HepG2 (cell line): ENCODE data around the gene POU6F1. TPM values are rescaled to one million over a fixed set of nuclear protein-coding genes. Genes with fewer than 3 reads are reported as not detected.
A peak's percentile ranks its signal among the peaks of the same experiment; 100 is the strongest.

ENCODE experiments used
- FOXJ3 ChIP-seq: sonication (generic); formaldehyde crosslinking; IDR thresholded peaks from 2 replicates; pipeline ENCODE4 v1.4.0; 2020; ENCODE audit warnings: missing genetic modification reagents, mild to moderate bottlenecking, borderline replicate concordance
- KDM5B ChIP-seq: sonication (generic); formaldehyde crosslinking; IDR thresholded peaks from 2 replicates; pipeline ENCODE4 v1.4.0; 2020; ENCODE audit warnings: missing genetic modification reagents, mild to moderate bottlenecking, borderline replicate concordance
- KLF13 ChIP-seq: sonication (generic); formaldehyde crosslinking; IDR thresholded peaks from 2 replicates; pipeline ENCODE4 v1.4.0; 2020; ENCODE audit warnings: mild to moderate bottlenecking, missing genetic modification reagents
- PBX3 ChIP-seq: sonication (generic); formaldehyde crosslinking; IDR thresholded peaks from 2 replicates; pipeline ENCODE4 v1.8.1; 2023; ENCODE audit warnings: missing genetic modification reagents, inconsistent platforms, borderline replicate concordance
- ZNF230 ChIP-seq: sonication (generic); formaldehyde crosslinking; IDR thresholded peaks from 2 replicates; pipeline ENCODE4 v1.4.0; 2020; ENCODE audit warnings: mild to moderate bottlenecking, missing genetic modification reagents
- ZNF292 ChIP-seq: sonication (generic); formaldehyde crosslinking; IDR thresholded peaks from 2 replicates; pipeline ENCODE4 v1.8.1; 2022; ENCODE audit warnings: mild to moderate bottlenecking, low read depth, missing genetic modification reagents, borderline replicate concordance
- ZNF3 ChIP-seq: IDR thresholded peaks from 2 replicates; pipeline ENCODE4 v1.7.0; 2017; ENCODE audit warnings: inconsistent platforms
- ZNF484 ChIP-seq: sonication (generic); formaldehyde crosslinking; IDR thresholded peaks from 2 replicates; pipeline ENCODE4 v1.5.1; 2020; ENCODE audit warnings: mild to moderate bottlenecking, low read depth, missing genetic modification reagents, borderline replicate concordance
- ZNF563 ChIP-seq: sonication (generic); formaldehyde crosslinking; IDR thresholded peaks from 2 replicates; pipeline ENCODE4 v1.8.0; 2022; ENCODE audit warnings: mild to moderate bottlenecking, moderate library complexity, missing genetic modification reagents
- ZNF572 ChIP-seq: sonication (generic); formaldehyde crosslinking; IDR thresholded peaks from 2 replicates; pipeline ENCODE4 v1.5.1; 2020; ENCODE audit warnings: mild to moderate bottlenecking, missing genetic modification reagents
- ZNF605 ChIP-seq: sonication (generic); formaldehyde crosslinking; IDR thresholded peaks from 2 replicates; pipeline ENCODE4 v1.8.0; 2022; ENCODE audit warnings: mild to moderate bottlenecking, missing genetic modification reagents
- ZNF816 ChIP-seq: sonication (generic); formaldehyde crosslinking; IDR thresholded peaks from 2 replicates; pipeline ENCODE4 v1.8.0; 2022; ENCODE audit warnings: missing genetic modification reagents, mild to moderate bottlenecking, borderline replicate concordance
- polyA plus RNA-seq, 8 experiments: library from polyadenylated mRNA; depleted of rRNA in 3 of 8; stranded (reverse) in 7 of 8; unstranded in 1 of 8; fragments of >200 nt; fragmentation: Illumina TruSeq in 4 of 8; extraction: Trizol in 4 of 8; gene quantifications; 2 replicates each; pipeline versions ENCODE4 v1.2.1 to v1.2.3, GENCODE V29; 2011 to 2016; ENCODE audit warnings: low read depth in 4 of 8, missing spikeins in 1 of 8, mixed read lengths in 1 of 8; ENCODE audit not compliant: insufficient read depth in 1 of 8
- total RNA-seq, 5 experiments: library from RNA; depleted of rRNA; stranded (reverse); fragments of >200 nt; fragmentation: Illumina TruSeq; extraction: Trizol; gene quantifications; 2 replicates each; pipeline ENCODE4 v1.2.3, GENCODE V29; 2016; ENCODE audit warnings: low read depth in 1 of 5
- TF ChIP-seq, protein P1 (sequence below): sonication (generic); formaldehyde crosslinking; IDR thresholded peaks from 2 replicates; pipeline ENCODE4 v1.4.0; 2020; ENCODE audit warnings: low read depth, mild to moderate bottlenecking, missing genetic modification reagents
- TF ChIP-seq, protein P2 (sequence below): fragments of 450-650 bp; IDR thresholded peaks from 2 replicates; pipeline ENCODE4 v1.6.1; 2017; ENCODE audit warnings: mild to moderate bottlenecking
- TF ChIP-seq, protein P3 (sequence below), 2 experiments: sonication (generic) in 1 of 2; formaldehyde crosslinking in 1 of 2; IDR thresholded peaks; 2 replicates each; pipeline versions ENCODE4 v1.6.1 to v1.9.0; 2014 to 2022; ENCODE audit warnings: antibody characterized with exemption in 1 of 2, borderline replicate concordance in 1 of 2, inconsistent platforms in 1 of 2, low read depth in 1 of 2, missing genetic modification reagents in 1 of 2

POU6F1 gene
- total and polyA plus RNA-seq, 2 of the 13 experiments (the other 11 are each of a cell fraction or from before 2014, with no cell fraction given): 0.48 to 0.51 TPM

GRCh38 chr12:51238510-51239334 is 20.9 kb upstream of the POU6F1 start, which contains the start of gene DAZAP2 (continued):
- TF ChIP-seq PBX3 (CRISPR knock-in tag) (peak; percentile 76), KLF13 (CRISPR knock-in tag) (peak; percentile 89), ZNF563 (CRISPR knock-in tag) (peak; percentile 52; the same call in 1 of the 2 replicates), ZNF816 (no peak), KDM5B (CRISPR knock-in tag) (peak; percentile 82), ZNF230 (CRISPR knock-in tag) (no peak; the same call in 1 of the 2 replicates), ZNF292 (CRISPR knock-in tag) (no peak), ZNF484 (CRISPR knock-in tag) (no peak), FOXJ3 (peak; percentile 56; the same call in 1 of the 2 replicates), ZNF605 (CRISPR knock-in tag) (peak; percentile 96), ZNF572 (no peak), ZNF3 (CRISPR knock-in tag) (no peak)
- TF ChIP-seq, protein P1, sequence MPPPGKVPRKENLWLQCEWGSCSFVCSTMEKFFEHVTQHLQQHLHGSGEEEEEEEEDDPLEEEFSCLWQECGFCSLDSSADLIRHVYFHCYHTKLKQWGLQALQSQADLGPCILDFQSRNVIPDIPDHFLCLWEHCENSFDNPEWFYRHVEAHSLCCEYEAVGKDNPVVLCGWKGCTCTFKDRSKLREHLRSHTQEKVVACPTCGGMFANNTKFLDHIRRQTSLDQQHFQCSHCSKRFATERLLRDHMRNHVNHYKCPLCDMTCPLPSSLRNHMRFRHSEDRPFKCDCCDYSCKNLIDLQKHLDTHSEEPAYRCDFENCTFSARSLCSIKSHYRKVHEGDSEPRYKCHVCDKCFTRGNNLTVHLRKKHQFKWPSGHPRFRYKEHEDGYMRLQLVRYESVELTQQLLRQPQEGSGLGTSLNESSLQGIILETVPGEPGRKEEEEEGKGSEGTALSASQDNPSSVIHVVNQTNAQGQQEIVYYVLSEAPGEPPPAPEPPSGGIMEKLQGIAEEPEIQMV (CRISPR knock-in tag): 0 out of 2 replicates have a peak, but pooled peaks have one; percentile 33
- TF ChIP-seq, protein P2, sequence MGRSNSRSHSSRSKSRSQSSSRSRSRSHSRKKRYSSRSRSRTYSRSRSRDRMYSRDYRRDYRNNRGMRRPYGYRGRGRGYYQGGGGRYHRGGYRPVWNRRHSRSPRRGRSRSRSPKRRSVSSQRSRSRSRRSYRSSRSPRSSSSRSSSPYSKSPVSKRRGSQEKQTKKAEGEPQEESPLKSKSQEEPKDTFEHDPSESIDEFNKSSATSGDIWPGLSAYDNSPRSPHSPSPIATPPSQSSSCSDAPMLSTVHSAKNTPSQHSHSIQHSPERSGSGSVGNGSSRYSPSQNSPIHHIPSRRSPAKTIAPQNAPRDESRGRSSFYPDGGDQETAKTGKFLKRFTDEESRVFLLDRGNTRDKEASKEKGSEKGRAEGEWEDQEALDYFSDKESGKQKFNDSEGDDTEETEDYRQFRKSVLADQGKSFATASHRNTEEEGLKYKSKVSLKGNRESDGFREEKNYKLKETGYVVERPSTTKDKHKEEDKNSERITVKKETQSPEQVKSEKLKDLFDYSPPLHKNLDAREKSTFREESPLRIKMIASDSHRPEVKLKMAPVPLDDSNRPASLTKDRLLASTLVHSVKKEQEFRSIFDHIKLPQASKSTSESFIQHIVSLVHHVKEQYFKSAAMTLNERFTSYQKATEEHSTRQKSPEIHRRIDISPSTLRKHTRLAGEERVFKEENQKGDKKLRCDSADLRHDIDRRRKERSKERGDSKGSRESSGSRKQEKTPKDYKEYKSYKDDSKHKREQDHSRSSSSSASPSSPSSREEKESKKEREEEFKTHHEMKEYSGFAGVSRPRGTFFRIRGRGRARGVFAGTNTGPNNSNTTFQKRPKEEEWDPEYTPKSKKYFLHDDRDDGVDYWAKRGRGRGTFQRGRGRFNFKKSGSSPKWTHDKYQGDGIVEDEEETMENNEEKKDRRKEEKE: no peak
- TF ChIP-seq, protein P3, sequence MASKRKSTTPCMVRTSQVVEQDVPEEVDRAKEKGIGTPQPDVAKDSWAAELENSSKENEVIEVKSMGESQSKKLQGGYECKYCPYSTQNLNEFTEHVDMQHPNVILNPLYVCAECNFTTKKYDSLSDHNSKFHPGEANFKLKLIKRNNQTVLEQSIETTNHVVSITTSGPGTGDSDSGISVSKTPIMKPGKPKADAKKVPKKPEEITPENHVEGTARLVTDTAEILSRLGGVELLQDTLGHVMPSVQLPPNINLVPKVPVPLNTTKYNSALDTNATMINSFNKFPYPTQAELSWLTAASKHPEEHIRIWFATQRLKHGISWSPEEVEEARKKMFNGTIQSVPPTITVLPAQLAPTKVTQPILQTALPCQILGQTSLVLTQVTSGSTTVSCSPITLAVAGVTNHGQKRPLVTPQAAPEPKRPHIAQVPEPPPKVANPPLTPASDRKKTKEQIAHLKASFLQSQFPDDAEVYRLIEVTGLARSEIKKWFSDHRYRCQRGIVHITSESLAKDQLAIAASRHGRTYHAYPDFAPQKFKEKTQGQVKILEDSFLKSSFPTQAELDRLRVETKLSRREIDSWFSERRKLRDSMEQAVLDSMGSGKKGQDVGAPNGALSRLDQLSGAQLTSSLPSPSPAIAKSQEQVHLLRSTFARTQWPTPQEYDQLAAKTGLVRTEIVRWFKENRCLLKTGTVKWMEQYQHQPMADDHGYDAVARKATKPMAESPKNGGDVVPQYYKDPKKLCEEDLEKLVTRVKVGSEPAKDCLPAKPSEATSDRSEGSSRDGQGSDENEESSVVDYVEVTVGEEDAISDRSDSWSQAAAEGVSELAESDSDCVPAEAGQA (IDR thresholded peaks at IDR 0.05; ENCODE audit: low read depth): 0 out of 2 replicates have a peak, but pooled peaks have one; percentile 52
- TF ChIP-seq, protein P3 (CRISPR knock-in tag; IDR thresholded peaks at IDR 0.05; ENCODE audit: borderline replicate concordance): 0 out of 2 replicates have a peak, but pooled peaks have one; percentile 55
